ENCODE data around the gene TBC1D8.

Gene TBC1D8

GRCh38 chr2:101017371-101017770 lies 133.8 kb downstream of the TBC1D8 start:
- Histone ChIP-seq H3K4me1 (ENCODE audit: control insufficient read depth, low read length) (no peaks in the 10 kb centered on the region), H3K4me2 (ENCODE audit: low read length) (no peak overlapping the region), H3K9me2 (replicated peaks; ENCODE audit: control insufficient read depth, low read length) (no peaks in the 10 kb centered on the region), H3K27me3 (ENCODE audit: control insufficient read depth, low read length) (no peaks in the 10 kb centered on the region), H3K9me3 (ENCODE audit: control insufficient read depth, insufficient read depth, low read length) (peaks cover 2% of the 10 kb centered on the region; the same call in 1 of the 2 replicates), H3K36me3 (ENCODE audit: control insufficient read depth, low read length) (peaks cover 24% of the 10 kb centered on the region), H3F3A (ENCODE audit: control insufficient read depth, insufficient read depth) (peaks cover 3% of the 10 kb centered on the region; the same call in 1 of the 2 replicates), H3K27ac (ENCODE audit: low read depth, low read length) (no peak overlapping the region), H3K79me2 (ENCODE audit: control insufficient read depth, low read length) (no peaks in the 10 kb centered on the region), H4K20me1 (ENCODE audit: control insufficient read depth, insufficient read depth, low read depth, low read length) (no peaks in the 10 kb centered on the region), H3K4me3 (ENCODE audit: low read length) (no peak overlapping the region)
- TF ChIP-seq EZH2phosphoT487 (IDR thresholded peaks at IDR 0.05; ENCODE audit: borderline replicate concordance, low read length) (no peak), CTCF (IDR thresholded peaks at IDR 0.05; ENCODE audit: low read depth, low read length, poor library complexity, severe bottlenecking) (no peak)

- no peaks in the 10 kb centered on the region; the same call in 1 of the 2 replicates for H4K20me1 ChIP-seq (ENCODE audit: control insufficient read depth, insufficient read depth, low read depth, low read length)
- H3K4me1 ChIP-seq (ENCODE audit: control insufficient read depth, low read length): no peaks in the 10 kb centered on the region
- no peaks in the 10 kb centered on the region for H3K79me2 ChIP-seq (ENCODE audit: control insufficient read depth, low read length)
- H3K9me3 ChIP-seq (ENCODE audit: control insufficient read depth, insufficient read depth, low read length): peaks cover 2% of the 10 kb centered on the region; the same call in 1 of the 2 replicates
- no peaks in the 10 kb centered on the region for H3K27me3 ChIP-seq (ENCODE audit: control insufficient read depth, low read length)
- H3K36me3 ChIP-seq (ENCODE audit: control insufficient read depth, low read length): peaks cover 31% of the 10 kb centered on the region
- H3F3A ChIP-seq (ENCODE audit: control insufficient read depth, insufficient read depth): peaks cover 28% of the 10 kb centered on the region
- H3K4me3 ChIP-seq (ENCODE audit: low read length): no peak overlapping the region
- H3K27ac ChIP-seq (ENCODE audit: low read depth, low read length): no peak overlapping the region
- no peaks in the 10 kb centered on the region for H3K9me2 ChIP-seq (replicated peaks; ENCODE audit: control insufficient read depth, low read length)
- no peak overlapping the region for H3K4me2 ChIP-seq (ENCODE audit: low read length)
- TF ChIP-seq EZH2phosphoT487 (IDR thresholded peaks at IDR 0.05; ENCODE audit: borderline replicate concordance, low read length) (no peak), CTCF (IDR thresholded peaks at IDR 0.05; ENCODE audit: low read depth, low read length, poor library complexity, severe bottlenecking) (no peak)
These were observed 136.8 kb downstream of the TBC1D8 start for GRCh38 chr2:101014264-101014857.

GRCh38 chr2:101012706-101013181 lies 138.4 kb downstream of the TBC1D8 start:
- Histone ChIP-seq H4K20me1 (ENCODE audit: control insufficient read depth, insufficient read depth, low read depth, low read length) (no peaks in the 10 kb centered on the region; the same call in 1 of the 2 replicates), H3K36me3 (ENCODE audit: control insufficient read depth, low read length) (peaks cover 43% of the 10 kb centered on the region), H3K9me3 (ENCODE audit: control insufficient read depth, insufficient read depth, low read length) (peaks cover 2% of the 10 kb centered on the region; the same call in 1 of the 2 replicates), H3K27me3 (ENCODE audit: control insufficient read depth, low read length) (no peaks in the 10 kb centered on the region), H3K9me2 (replicated peaks; ENCODE audit: control insufficient read depth, low read length) (no peaks in the 10 kb centered on the region), H3K27ac (ENCODE audit: low read depth, low read length) (no peak overlapping the region), H3F3A (ENCODE audit: control insufficient read depth, insufficient read depth) (peaks cover 37% of the 10 kb centered on the region), H3K4me3 (ENCODE audit: low read length) (no peak overlapping the region), H3K4me1 (ENCODE audit: control insufficient read depth, low read length) (no peaks in the 10 kb centered on the region), H3K4me2 (ENCODE audit: low read length) (no peak overlapping the region), H3K79me2 (ENCODE audit: control insufficient read depth, low read length) (no peaks in the 10 kb centered on the region)
- peak; percentile 88 for TF ChIP-seq CTCF (IDR thresholded peaks at IDR 0.05; ENCODE audit: low read depth, low read length, poor library complexity, severe bottlenecking)
- TF ChIP-seq EZH2phosphoT487 (IDR thresholded peaks at IDR 0.05; ENCODE audit: borderline replicate concordance, low read length): no peak

Data from DOHH2 (cell line).